Activated T-cell treated with anti-CD3 and anti-CD28 coated beads, Interleukin-2, amount 50 U/mL, for 24 hours (primary cell): ENCODE measurements around the gene PPP1R9B.

Source experiments
- DNase-seq: peaks from one replicate; pipeline ENCODE4 v3.0.0-alpha.2; 2020
- H3K27ac Mint-ChIP-seq: 2 replicates; pipeline ENCODE4 v1.8.0; 2020; ENCODE audit warnings: mild to moderate bottlenecking, mixed read lengths
- H3K27me3 Mint-ChIP-seq: 2 replicates; pipeline ENCODE4 v1.8.0; 2020; ENCODE audit warnings: mixed read lengths
- H3K36me3 Mint-ChIP-seq: 2 replicates; pipeline ENCODE4 v1.8.0; 2020; ENCODE audit warnings: low read depth, mixed read lengths
- H3K4me1 Mint-ChIP-seq: 2 replicates; pipeline ENCODE4 v1.8.0; 2020; ENCODE audit warnings: low read depth, mixed read lengths
- H3K4me3 Mint-ChIP-seq: 2 replicates; pipeline ENCODE4 v1.8.0; 2020; ENCODE audit warnings: mild to moderate bottlenecking, moderate library complexity, mixed read lengths
- H3K9me3 Mint-ChIP-seq: 2 replicates; pipeline ENCODE4 v1.8.0; 2020; ENCODE audit warnings: mixed read lengths

Gene PPP1R9B

DNA sequence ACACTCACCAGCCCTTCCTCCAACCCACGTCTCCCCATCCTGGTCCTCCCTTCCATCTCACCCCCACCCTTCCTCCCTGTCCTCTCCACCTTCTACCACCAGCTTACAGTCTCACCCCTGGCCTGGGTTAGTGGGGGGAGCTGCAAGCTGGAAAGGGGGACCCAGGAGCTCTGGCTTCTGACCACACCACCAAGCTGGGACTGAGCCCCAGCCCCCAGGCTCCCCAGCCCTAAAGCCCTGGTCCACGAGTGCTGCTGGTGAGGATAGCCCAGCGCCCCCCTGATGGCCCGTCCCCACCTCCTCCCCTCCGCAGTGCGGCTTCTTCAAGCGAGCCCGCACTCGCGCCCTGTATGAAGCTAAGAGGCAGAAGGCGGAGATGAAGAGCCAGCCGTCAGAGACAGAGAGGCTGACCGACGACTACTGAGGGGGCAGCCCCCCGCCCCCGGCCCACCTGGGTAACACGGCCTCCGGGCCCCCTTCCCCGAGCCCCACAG, 62.5 kb downstream of the PPP1R9B start:
- Mint-ChIP-seq H3K36me3 (peaks cover 2% of the 10 kb centered on the region), H3K27ac (no peak overlapping the region), H3K4me1 (no peaks in the 10 kb centered on the region), H3K27me3 (no peaks in the 10 kb centered on the region), H3K4me3 (no peak overlapping the region), H3K9me3 (no peaks in the 10 kb centered on the region)
- no peak for DNase-seq

DNA sequence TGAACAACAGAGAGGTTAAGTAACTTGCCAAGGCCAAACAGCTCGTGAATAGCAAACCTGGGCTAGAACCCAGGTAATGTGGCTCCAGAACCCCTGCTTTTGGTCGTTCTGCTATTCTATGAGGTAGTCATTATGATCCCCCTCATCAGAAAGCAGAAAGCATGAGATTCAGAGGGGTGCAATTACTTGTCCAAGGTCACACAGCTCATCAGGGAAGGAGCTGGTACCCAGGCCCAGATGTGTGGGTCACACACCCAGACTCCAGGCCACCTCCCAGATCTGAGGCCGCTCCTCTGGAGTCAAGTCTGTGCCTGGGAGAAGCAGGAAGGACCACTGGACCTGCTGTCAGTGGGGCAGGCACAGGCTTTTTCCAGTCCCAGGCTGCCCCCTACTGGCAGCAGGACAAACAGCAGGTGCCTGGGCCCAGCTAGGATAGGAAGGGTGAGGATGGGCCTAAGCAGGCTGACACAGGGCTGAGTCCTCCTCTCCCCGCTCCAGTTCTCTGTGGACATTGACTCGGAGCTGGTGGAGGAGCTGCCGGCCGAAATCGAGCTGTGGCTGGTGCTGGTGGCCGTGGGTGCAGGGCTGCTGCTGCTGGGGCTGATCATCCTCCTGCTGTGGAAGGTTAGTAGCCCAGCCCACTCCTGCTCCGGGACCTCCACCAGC, 63.1 kb downstream of the PPP1R9B start:
- peak; percentile 88 for DNase-seq
- no peaks in the 10 kb centered on the region for H3K4me1 Mint-ChIP-seq
- H3K4me3 Mint-ChIP-seq, result no peak overlapping the region
- no peak overlapping the region for H3K27ac Mint-ChIP-seq
- peaks cover 2% of the 10 kb centered on the region for H3K36me3 Mint-ChIP-seq
- H3K9me3 Mint-ChIP-seq, result no peaks in the 10 kb centered on the region
- no peaks in the 10 kb centered on the region for H3K27me3 Mint-ChIP-seq
